ENCODE results near the gene USP7.
A peak's percentile ranks its signal among the peaks of the same experiment; 100 is the strongest.

Gene USP7

DNA sequence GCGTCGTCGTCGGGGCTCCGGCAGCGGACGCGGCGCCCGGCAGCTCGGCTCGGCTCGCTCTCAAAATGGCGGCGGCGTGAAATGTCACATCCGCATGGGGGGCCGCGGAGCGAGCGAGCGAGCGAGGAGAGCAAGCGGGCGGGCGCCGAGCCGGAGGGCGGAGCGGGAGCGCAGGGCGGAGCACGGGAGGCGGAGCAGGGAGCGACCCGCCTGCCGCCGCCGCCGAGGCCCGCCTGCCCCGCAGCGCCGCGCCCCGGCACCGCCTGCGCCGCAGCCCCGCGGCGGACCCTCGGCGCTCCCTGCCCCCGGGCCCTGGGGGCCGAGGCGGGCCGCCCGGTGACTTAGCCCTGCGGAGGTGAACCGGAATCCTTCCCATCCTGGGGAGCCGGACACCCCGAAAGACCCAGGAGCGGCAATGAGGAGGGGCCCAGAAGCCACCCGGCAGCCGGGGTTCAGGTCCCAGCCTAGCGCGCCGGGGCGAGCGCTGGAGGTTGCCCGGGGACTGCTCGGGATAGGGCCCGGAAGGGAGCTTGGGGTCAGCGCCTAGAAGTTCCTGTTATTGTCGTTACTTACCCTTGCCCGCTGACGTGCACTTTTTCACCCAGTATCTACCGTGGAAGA, at the start of gene USP7:
USP7 (minus strand) TSS at position 86 of the 621 bp plus-strand sequence. CDS start 621 bp downstream, outside the sequence.
- H3K36me3 Mint-ChIP-seq = peaks cover 8% of the 10 kb centered on the region
- H3K4me1 Mint-ChIP-seq = peaks cover 41% of the 10 kb centered on the region

DNA sequence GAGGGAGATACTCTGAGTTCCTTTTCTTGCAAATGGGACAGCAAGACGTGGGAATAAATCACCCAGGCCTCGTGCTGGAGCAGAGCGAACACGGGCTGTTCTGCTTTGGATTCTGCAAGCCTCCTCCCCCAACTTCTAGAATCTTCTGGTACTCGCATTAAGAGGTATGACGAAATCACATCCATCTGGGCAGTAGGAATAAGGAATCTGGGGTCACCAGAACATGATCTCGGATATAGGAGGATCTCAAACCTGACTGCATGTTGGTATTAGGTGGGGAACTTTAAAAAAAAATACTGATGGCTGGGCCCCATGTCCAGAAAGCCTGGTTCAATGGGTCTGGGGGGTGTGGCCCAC, 49.8 kb upstream of the USP7 start:
- peaks cover 9% of the 10 kb centered on the region for H3K27me3 Mint-ChIP-seq
- H3K27ac Mint-ChIP-seq = no peak overlapping the region
- H3K36me3 Mint-ChIP-seq = peaks cover 2% of the 10 kb centered on the region
- no peak overlapping the region for H3K4me3 Mint-ChIP-seq
- H3K4me1 Mint-ChIP-seq = peaks cover 4% of the 10 kb centered on the region
- H3K9me3 Mint-ChIP-seq = peaks cover 6% of the 10 kb centered on the region

More for the DNA sequence above, at the start of gene USP7:
- Mint-ChIP-seq H3K9me3 (no peaks in the 10 kb centered on the region), H3K4me3 (peak within 1 kb of the TSS; percentile 99), H3K27me3 (no peaks in the 10 kb centered on the region), H3K27ac (peak within 1 kb of the TSS; percentile 97)

DNA sequence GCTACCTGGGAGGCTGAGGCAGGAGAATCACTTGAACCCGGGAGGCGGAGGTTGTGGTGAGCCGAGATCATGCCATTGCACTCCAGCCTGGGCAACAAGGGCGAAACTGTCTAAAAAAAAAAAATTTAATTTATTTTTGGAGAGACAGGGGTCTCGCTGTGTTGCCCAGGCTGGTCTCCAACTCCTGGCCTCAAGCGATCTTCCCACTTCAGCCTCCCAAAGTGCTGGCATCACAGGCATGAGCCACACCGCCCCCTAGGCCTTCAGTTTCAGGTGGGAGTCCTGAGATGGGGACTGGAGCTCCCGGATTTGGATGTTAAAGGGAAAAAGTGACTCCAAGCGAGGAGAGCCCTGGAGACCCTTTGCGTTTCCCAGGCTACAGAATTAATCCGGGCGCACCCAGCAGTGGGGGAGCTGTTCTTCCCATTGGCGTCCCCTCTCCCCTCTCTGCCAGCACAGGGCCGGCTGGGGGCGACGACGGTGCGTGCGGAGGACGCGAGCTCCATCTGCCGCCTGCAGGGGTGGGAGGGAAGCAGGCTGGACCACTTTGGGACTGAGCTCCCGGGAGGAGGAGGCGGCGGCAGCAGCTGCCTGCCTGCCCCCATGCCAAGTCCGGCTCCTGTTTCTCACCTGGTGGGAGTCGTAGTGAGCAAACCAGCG, 49.3 kb upstream of the USP7 start:
- peaks cover 6% of the 10 kb centered on the region for H3K9me3 Mint-ChIP-seq
- H3K4me1 Mint-ChIP-seq = peaks cover 4% of the 10 kb centered on the region
- H3K27ac Mint-ChIP-seq = no peak overlapping the region
- H3K36me3 Mint-ChIP-seq = peaks cover 2% of the 10 kb centered on the region
- H3K27me3 Mint-ChIP-seq = peaks cover 9% of the 10 kb centered on the region
- no peak overlapping the region for H3K4me3 Mint-ChIP-seq

- H3K4me1 Mint-ChIP-seq = peaks cover 4% of the 10 kb centered on the region
- H3K36me3 Mint-ChIP-seq = peaks cover 2% of the 10 kb centered on the region
- no peak overlapping the region for H3K27ac Mint-ChIP-seq
- peaks cover 6% of the 10 kb centered on the region for H3K9me3 Mint-ChIP-seq
- peaks cover 9% of the 10 kb centered on the region for H3K27me3 Mint-ChIP-seq
- H3K4me3 Mint-ChIP-seq = no peak overlapping the region
These were observed 48.6 kb upstream of the USP7 start for GRCh38 chr16:9012330-9012729.

DNA sequence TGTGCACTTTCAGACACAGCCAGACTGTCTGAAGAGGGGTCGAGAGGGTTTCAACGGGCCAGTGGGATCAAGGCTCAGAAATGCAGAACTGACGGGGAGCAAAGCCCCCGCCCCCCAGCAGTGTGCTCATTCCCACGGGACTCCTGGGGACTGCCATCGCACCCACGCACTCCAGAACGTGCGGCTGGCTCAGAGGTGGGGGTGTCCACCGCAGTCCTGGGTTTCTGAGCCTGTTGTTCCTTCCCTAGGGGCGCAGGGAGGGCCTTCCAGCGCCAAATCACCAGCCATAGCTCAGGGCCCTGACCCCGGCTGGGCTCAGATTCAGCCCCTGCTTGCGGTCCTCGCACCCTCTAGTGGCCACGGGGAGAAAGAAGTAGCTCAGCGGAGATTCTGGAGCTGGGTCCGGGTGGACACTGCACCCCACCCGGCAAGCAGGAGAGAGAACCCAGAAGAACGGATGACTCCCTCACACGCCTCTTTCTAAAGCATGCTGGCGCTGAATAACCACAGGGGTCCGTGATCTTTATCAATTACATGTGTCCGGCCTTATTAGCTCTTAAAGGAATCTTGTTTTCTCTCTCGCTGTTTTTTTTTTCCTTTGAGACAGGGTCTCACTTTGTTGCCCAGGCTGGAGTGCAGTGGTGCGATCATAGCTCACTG, 45.0 kb upstream of the USP7 start:
- peak overlapping the region; percentile 42 for H3K4me3 Mint-ChIP-seq

DNA sequence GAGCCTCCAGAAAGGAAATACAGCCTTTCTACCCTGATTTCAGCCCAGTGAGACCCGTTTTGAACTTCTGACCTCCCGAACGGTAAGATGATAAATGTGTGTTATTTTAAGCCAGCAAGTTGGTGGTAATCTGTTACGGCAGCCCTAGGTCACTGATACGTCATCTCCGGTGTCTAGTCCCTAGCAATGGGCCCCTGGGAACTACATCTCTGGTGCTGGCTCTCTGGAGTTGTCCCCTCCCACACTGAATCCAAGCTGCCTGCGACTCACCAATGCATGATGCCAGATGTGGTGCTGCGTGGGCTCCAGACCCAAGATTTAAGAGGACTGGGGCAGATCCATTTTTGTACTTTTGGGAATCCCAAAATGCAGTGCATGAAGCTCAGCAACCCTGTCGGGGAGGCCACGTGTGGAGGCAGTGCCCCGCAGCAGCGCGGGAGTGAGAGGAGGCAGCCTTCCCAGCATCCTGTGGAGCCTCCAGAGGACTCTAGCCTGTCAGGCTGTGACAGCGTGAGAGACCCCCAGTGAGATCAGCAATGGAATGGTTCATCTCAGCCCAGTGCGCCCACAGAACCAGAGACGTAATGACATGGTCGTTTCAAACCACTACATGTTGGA, 43.6 kb upstream of the USP7 start:
- H3K4me1 Mint-ChIP-seq = peaks cover 4% of the 10 kb centered on the region

More for the DNA sequence above, 45.0 kb upstream of the USP7 start:
- Mint-ChIP-seq H3K27me3 (peaks cover 5% of the 10 kb centered on the region), H3K4me1 (peaks cover 4% of the 10 kb centered on the region), H3K36me3 (no peaks in the 10 kb centered on the region), H3K9me3 (no peaks in the 10 kb centered on the region), H3K27ac (no peak overlapping the region)

DNA sequence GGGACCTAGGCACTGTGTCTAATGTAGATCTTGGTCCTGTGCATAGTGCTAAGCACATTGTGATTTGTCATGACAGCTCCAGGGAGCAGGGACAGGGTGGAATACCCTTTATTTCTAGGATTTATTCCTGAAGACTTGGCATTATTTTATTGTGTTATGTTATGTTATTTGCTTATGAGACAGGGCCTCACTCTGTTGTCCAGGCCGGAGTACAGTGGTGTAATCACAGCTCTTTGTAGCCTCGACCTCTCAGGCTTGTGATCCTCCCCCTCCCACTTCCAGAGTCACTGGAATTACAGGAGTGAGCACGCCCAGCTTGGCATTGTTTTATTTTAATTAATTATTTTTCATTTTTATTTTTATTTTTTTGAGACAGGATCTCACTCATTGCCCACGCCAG, 40.5 kb upstream of the USP7 start:
- peaks cover 2% of the 10 kb centered on the region for H3K27me3 Mint-ChIP-seq
- no peaks in the 10 kb centered on the region for H3K9me3 Mint-ChIP-seq
- H3K27ac Mint-ChIP-seq = no peak overlapping the region

More for the DNA sequence above, 43.6 kb upstream of the USP7 start:
- Mint-ChIP-seq H3K36me3 (no peaks in the 10 kb centered on the region), H3K9me3 (no peaks in the 10 kb centered on the region), H3K4me3 (no peak overlapping the region), H3K27ac (no peak overlapping the region), H3K27me3 (peaks cover 2% of the 10 kb centered on the region)

DNA sequence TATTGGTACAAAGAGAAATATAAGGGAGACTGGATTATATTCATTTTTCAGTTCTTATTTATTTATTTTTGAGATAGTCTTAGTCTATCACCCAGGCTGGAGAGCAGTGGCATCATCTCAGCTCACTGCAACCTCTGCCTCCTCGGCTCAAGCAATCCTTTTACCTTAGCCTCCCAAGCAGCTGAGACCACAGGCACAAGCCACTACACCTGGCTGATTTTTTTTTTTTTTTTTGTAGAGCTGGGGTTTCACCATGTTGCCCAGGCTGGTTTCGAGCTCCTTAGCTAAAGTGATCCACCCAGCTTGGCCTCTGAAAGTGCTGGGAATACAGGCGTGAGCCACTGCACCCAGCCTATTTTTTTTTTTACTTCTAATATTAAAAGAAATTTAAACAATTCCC, 40.1 kb upstream of the USP7 start:
- Mint-ChIP-seq H3K27ac (no peak overlapping the region), H3K36me3 (no peaks in the 10 kb centered on the region), H3K9me3 (no peaks in the 10 kb centered on the region), H3K27me3 (peaks cover under 1% of the 10 kb centered on the region), H3K4me1 (peaks cover 2% of the 10 kb centered on the region), H3K4me3 (no peak overlapping the region)

More for the DNA sequence above, 40.5 kb upstream of the USP7 start:
- no peak overlapping the region for H3K4me3 Mint-ChIP-seq
- H3K4me1 Mint-ChIP-seq = peaks cover 4% of the 10 kb centered on the region
- H3K36me3 Mint-ChIP-seq = no peaks in the 10 kb centered on the region

- Mint-ChIP-seq H3K4me3 (no peak overlapping the region), H3K36me3 (no peaks in the 10 kb centered on the region), H3K4me1 (no peaks in the 10 kb centered on the region), H3K27ac (no peak overlapping the region), H3K9me3 (no peaks in the 10 kb centered on the region), H3K27me3 (no peaks in the 10 kb centered on the region)
These were observed 39.6 kb upstream of the USP7 start for GRCh38 chr16:9003322-9003721.

GRCh38 chr16:9002042-9002441, 38.3 kb upstream of the USP7 start:
- no peaks in the 10 kb centered on the region for H3K27me3 Mint-ChIP-seq
- H3K9me3 Mint-ChIP-seq = no peaks in the 10 kb centered on the region
- no peaks in the 10 kb centered on the region for H3K36me3 Mint-ChIP-seq
- H3K27ac Mint-ChIP-seq = no peak overlapping the region
- H3K4me3 Mint-ChIP-seq = no peak overlapping the region
- no peaks in the 10 kb centered on the region for H3K4me1 Mint-ChIP-seq

GRCh38 chr16:9000664-9001063, 37.0 kb upstream of the USP7 start:
- Mint-ChIP-seq H3K36me3 (no peaks in the 10 kb centered on the region), H3K27me3 (no peaks in the 10 kb centered on the region), H3K9me3 (no peaks in the 10 kb centered on the region), H3K27ac (no peak overlapping the region), H3K4me1 (no peaks in the 10 kb centered on the region), H3K4me3 (no peak overlapping the region)

DNA sequence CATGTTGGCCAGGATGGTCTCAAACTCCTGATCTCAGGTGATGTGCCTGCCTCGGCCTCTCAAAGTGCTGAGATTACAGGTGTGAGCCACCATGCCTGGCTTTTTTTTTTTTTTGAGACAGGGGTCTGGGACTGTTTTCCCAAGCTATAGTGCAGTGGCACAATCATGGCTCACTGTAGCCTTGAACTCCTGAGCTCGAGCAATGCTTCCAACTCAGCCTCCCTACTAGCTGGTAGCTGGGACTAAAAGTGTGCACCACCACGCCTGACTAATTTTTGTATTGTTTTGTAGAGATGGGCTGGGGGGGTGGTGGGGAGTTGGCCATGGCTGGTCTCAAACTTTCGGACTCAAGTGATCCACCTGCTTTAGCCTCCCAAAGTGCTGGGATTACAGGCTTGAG, 36.1 kb upstream of the USP7 start:
- no peak overlapping the region for H3K27ac Mint-ChIP-seq
- no peak overlapping the region for H3K4me3 Mint-ChIP-seq
- no peaks in the 10 kb centered on the region for H3K4me1 Mint-ChIP-seq
- H3K36me3 Mint-ChIP-seq = no peaks in the 10 kb centered on the region
- H3K9me3 Mint-ChIP-seq = no peaks in the 10 kb centered on the region
- no peaks in the 10 kb centered on the region for H3K27me3 Mint-ChIP-seq

DNA sequence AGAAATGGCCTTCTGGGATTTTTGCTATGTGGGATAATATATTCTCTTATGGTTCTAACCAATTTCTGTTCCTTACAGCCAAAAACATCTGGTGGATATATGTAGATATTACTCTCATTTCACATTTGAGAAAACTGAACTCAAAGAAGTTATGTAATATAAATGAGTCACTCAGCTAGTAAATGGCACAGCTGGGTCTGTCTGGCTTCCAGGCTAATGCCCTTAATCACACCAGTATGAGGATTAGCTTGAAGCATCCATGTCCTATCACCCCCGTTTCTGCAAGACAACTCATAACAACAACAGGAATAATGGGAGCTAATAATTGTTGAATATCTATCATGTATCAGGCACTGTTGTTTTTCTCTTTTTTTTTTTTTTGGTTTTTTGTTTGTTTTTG, 34.4 kb upstream of the USP7 start:
- H3K4me1 Mint-ChIP-seq = no peaks in the 10 kb centered on the region
- no peak overlapping the region for H3K27ac Mint-ChIP-seq
- no peaks in the 10 kb centered on the region for H3K9me3 Mint-ChIP-seq
- H3K4me3 Mint-ChIP-seq = no peak overlapping the region
- no peaks in the 10 kb centered on the region for H3K36me3 Mint-ChIP-seq
- no peaks in the 10 kb centered on the region for H3K27me3 Mint-ChIP-seq

DNA sequence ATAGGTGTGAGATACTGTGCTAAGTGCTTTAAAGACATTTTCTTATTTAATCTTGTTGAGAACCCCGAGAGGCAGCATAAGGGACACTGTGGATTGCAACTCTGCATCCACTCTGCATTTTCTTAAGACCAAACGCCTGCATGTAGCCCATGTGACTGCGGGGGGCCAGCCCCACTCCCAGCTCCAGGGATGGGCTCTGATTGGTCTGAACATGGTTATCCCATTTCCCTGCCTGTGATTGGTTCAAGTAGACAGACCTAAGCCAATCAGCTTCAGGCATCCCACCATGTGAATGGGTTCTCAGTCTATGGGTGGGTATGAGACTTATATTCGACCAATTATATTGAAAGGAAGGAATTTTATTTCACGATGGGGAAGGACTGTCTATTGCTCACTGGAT, 33.2 kb upstream of the USP7 start:
- Mint-ChIP-seq H3K9me3 (no peaks in the 10 kb centered on the region), H3K4me3 (no peak overlapping the region), H3K36me3 (no peaks in the 10 kb centered on the region), H3K4me1 (no peaks in the 10 kb centered on the region), H3K27me3 (no peaks in the 10 kb centered on the region), H3K27ac (no peak overlapping the region)

DNA sequence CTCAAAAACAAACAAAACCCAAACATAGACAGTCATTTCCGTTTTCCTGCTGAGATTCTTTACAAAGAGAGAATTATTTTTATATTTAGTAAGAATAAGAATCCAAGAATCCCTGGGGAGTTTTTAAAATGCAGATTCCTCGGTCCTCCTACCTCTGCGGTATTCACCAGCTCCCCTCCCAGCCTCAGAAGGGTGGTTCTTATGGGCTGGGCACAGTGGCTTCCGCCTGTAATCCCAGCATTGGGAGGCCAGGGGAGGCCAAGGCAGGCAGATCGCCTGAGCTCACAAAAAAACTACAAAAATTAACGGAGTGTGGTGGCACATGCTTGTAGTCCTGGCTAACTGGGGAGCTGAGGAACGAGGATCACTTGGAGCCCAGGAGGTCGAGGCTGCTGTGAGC, 26.7 kb upstream of the USP7 start:
- H3K27ac Mint-ChIP-seq = no peak overlapping the region
- no peaks in the 10 kb centered on the region for H3K27me3 Mint-ChIP-seq
- H3K36me3 Mint-ChIP-seq = no peaks in the 10 kb centered on the region

More for the DNA sequence above, 26.7 kb upstream of the USP7 start:
- Mint-ChIP-seq H3K4me3 (no peak overlapping the region), H3K9me3 (no peaks in the 10 kb centered on the region), H3K4me1 (no peaks in the 10 kb centered on the region)
